CD14-positive monocyte (primary cell): ENCODE data around the gene TGFBR3. TPM values are rescaled to one million over a fixed set of nuclear protein-coding genes. Genes with fewer than 3 reads are reported as not detected.
"Not testable (repeated sequence)": the region's sequence is repeated elsewhere in the genome, so short reads cannot be mapped to it uniquely, and the experiment has no call there.

ENCODE experiments used
- DNase-seq, 3 donors: peaks; one replicate each; pipeline ENCODE4 v3.0.0-alpha.2; 2011 to 2022
- H2AFZ ChIP-seq: 2 replicates; pipeline ENCODE4 v1.6.0; 2012; ENCODE audit warnings: mild to moderate bottlenecking, low read depth, low read length, inconsistent platforms; ENCODE audit not compliant: insufficient read depth, poor library complexity, severe bottlenecking
- H3K27ac ChIP-seq, 2 donors: 1 replicate in 1 of 2; 2 replicates in 1 of 2; pipeline ENCODE4 v1.5.1; 2012 to 2013; ENCODE audit warnings: low read length in 2 of 2, control low read depth in 1 of 2, inconsistent platforms in 1 of 2, low read depth in 1 of 2, mild to moderate bottlenecking in 1 of 2
- H3K27me3 ChIP-seq, 2 donors: one replicate each; pipeline versions ENCODE4 v1.6.0 to v1.6.1; 2011 to 2013; ENCODE audit warnings: low read length in 2 of 2; ENCODE audit not compliant: control insufficient read depth in 2 of 2, insufficient read depth in 2 of 2
- H3K36me3 ChIP-seq, 2 donors: replicated peaks in 1 of 2; 1 replicate in 1 of 2; 2 replicates in 1 of 2; pipeline versions ENCODE4 v1.5.1 to v1.6.1; 2012 to 2013; ENCODE audit warnings: low read length in 2 of 2, control low read depth in 1 of 2, inconsistent platforms in 1 of 2, mild to moderate bottlenecking in 1 of 2; ENCODE audit not compliant: insufficient read depth in 2 of 2, control insufficient read depth in 1 of 2
- H3K4me1 ChIP-seq, 2 donors: 1 replicate in 1 of 2; 2 replicates in 1 of 2; pipeline versions ENCODE4 v1.5.1 to v1.6.1; 2012 to 2013; ENCODE audit warnings: low read length in 2 of 2, control low read depth in 1 of 2, inconsistent platforms in 1 of 2, mild to moderate bottlenecking in 1 of 2, moderate library complexity in 1 of 2; ENCODE audit not compliant: insufficient read depth in 2 of 2, control insufficient read depth in 1 of 2
- H3K4me2 ChIP-seq: replicated peaks from 2 replicates; pipeline ENCODE3; 2012; ENCODE audit warnings: low read length, moderate library complexity, mild to moderate bottlenecking; ENCODE audit not compliant: poor library complexity, severe bottlenecking; ENCODE audit errors: extremely low read depth
- H3K4me3 ChIP-seq, 3 experiments: fragments of 200-600 bp in 1 of 3; sonication (generic) in 1 of 3; replicated peaks in 1 of 3; 1 replicate in 2 of 3; 2 replicates in 1 of 3; pipeline ENCODE4 v1.5.1; 2011 to 2013; ENCODE audit warnings: low read length in 3 of 3, mild to moderate bottlenecking in 3 of 3, control low read depth in 2 of 3, low read depth in 2 of 3, inconsistent platforms in 1 of 3, moderate library complexity in 1 of 3
- H3K79me2 ChIP-seq: 2 replicates; pipeline ENCODE4 v1.6.0; 2012; ENCODE audit warnings: mild to moderate bottlenecking, control low read depth, inconsistent platforms, low read length, moderate library complexity; ENCODE audit not compliant: insufficient read depth
- H3K9ac ChIP-seq: 2 replicates; pipeline ENCODE4 v1.6.0; 2017; ENCODE audit warnings: low read length, mild to moderate bottlenecking; ENCODE audit not compliant: insufficient read depth, poor library complexity, severe bottlenecking
- H3K9me3 ChIP-seq, 2 donors: replicated peaks in 1 of 2; 1 replicate in 1 of 2; 2 replicates in 1 of 2; pipeline versions ENCODE4 v1.5.1 to v1.6.1; 2012 to 2013; ENCODE audit warnings: low read length in 2 of 2, control low read depth in 1 of 2; ENCODE audit not compliant: control insufficient read depth in 1 of 2, insufficient read depth in 1 of 2
- H4K20me1 ChIP-seq: 2 replicates; pipeline ENCODE4 v1.6.0; 2012; ENCODE audit warnings: mild to moderate bottlenecking, low read length, control low read depth, moderate library complexity; ENCODE audit not compliant: insufficient read depth
- H3K27ac Mint-ChIP-seq, 7 donors: one replicate each; pipeline ENCODE4 v1.8.0; 2020; ENCODE audit warnings: mild to moderate bottlenecking in 7 of 7, mixed read lengths in 7 of 7, moderate library complexity in 6 of 7, inconsistent platforms in 2 of 7
- H3K27me3 Mint-ChIP-seq, 3 donors: one replicate each; pipeline ENCODE4 v1.8.0; 2021 to 2022; ENCODE audit warnings: low read depth in 3 of 3, mild to moderate bottlenecking in 3 of 3, mixed read lengths in 3 of 3, moderate library complexity in 3 of 3, inconsistent platforms in 1 of 3
- H3K36me3 Mint-ChIP-seq, 2 donors: one replicate each; pipeline ENCODE4 v1.8.0; 2020; ENCODE audit warnings: mixed read lengths in 2 of 2, inconsistent platforms in 1 of 2, mild to moderate bottlenecking in 1 of 2
- H3K4me1 Mint-ChIP-seq: one replicate; pipeline ENCODE4 v1.8.0; 2020; ENCODE audit warnings: mild to moderate bottlenecking, mixed read lengths
- H3K4me3 Mint-ChIP-seq, 2 donors: one replicate each; pipeline ENCODE4 v1.8.0; 2020; ENCODE audit warnings: mild to moderate bottlenecking in 2 of 2, mixed read lengths in 2 of 2, moderate library complexity in 1 of 2
- H3K9me3 Mint-ChIP-seq, 7 donors: one replicate each; pipeline ENCODE4 v1.8.0; 2020 to 2022; ENCODE audit warnings: mixed read lengths in 7 of 7, mild to moderate bottlenecking in 6 of 7, moderate library complexity in 6 of 7, inconsistent platforms in 2 of 7
- WGBS: methylation state at CpG from one replicate; pipeline ENCODE4 v1.1.5; 2013; ENCODE audit warnings: missing lambda C conversion rate; ENCODE audit not compliant: insufficient coverage; 5-methylcytosine and 5-hydroxymethylcytosine counted together
- intact Hi-C, 2 donors: fragments of 100-400 bp; cut with micrococcal nuclease; formaldehyde crosslinking; loops; one replicate each; pipeline versions ENCODE4 v1.15.0 to v1.15.1; 2023
- polyA plus RNA-seq, 3 donors: library from polyadenylated mRNA; depleted of rRNA in 1 of 3; unstranded in 2 of 3; stranded (reverse) in 1 of 3; fragments of 300-500 nt in 2 of 3; fragments of >200 nt in 1 of 3; fragmentation: Illumina TruSeq in 2 of 3; gene quantifications; 1 replicate in 2 of 3; 2 replicates in 1 of 3; pipeline ENCODE4 v1.2.3, GENCODE V29; 2012 to 2021
- TF ChIP-seq, protein P1 (sequence below): fragments of 200-600 bp; IDR thresholded peaks from one replicate; pipeline ENCODE4 v1.8.0; 2022; ENCODE audit warnings: antibody characterized with exemption, mild to moderate bottlenecking

The TGFBR3 gene
- polyA plus RNA-seq, 3 donors = 0.09 to 0.28 (median 0.20) TPM

DNA sequence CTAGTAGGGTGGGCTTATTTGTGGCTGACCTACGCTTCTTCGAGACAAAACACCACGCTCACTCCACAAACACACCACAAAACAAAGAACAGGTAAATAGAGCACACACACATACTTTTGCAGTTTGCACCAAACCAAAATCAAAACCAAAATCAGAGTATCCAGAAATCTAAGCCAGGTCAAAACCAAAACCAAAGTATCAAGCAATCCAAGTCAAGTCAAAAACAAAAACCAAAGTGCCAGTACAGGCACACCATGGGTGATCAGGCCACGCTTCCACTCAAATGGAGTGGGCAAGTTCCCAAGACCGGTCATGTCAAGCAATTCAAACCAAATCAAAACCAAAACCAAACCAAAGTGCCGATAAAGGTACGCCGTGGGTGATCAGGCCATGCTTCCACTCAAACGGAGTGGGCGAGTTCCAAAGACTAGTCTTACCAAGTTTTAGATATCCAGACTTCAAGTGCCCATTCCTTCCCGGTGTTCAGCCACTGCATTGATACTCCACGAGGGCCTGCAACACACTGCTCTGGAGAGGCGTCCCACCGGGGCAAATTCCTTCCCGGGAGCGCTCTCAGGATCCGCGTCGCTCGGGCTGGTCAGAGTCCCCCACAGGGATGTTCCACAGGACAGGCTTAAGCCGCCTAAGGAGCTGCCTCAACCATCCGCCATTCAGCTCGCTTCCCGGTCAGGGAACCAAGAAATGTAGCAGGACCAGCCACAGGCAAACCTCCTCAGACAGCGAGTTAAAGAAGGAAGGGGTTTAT is 216.2 kb downstream of the TGFBR3 start:
- peaks cover 0 to 2% (median 2%) of the 10 kb centered on the region in 3 donors for H3K27me3 Mint-ChIP-seq
- no peaks in the 10 kb centered on the region for H3K36me3 Mint-ChIP-seq
- H3K9ac ChIP-seq = no peak overlapping the region
- H3K79me2 ChIP-seq = no peaks in the 10 kb centered on the region
- H3K4me1 Mint-ChIP-seq = no peaks in the 10 kb centered on the region
- no peak overlapping the region for H2AFZ ChIP-seq
- TF ChIP-seq, protein P1, sequence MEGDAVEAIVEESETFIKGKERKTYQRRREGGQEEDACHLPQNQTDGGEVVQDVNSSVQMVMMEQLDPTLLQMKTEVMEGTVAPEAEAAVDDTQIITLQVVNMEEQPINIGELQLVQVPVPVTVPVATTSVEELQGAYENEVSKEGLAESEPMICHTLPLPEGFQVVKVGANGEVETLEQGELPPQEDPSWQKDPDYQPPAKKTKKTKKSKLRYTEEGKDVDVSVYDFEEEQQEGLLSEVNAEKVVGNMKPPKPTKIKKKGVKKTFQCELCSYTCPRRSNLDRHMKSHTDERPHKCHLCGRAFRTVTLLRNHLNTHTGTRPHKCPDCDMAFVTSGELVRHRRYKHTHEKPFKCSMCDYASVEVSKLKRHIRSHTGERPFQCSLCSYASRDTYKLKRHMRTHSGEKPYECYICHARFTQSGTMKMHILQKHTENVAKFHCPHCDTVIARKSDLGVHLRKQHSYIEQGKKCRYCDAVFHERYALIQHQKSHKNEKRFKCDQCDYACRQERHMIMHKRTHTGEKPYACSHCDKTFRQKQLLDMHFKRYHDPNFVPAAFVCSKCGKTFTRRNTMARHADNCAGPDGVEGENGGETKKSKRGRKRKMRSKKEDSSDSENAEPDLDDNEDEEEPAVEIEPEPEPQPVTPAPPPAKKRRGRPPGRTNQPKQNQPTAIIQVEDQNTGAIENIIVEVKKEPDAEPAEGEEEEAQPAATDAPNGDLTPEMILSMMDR = no peak
- H3K9me3 ChIP-seq = no peaks in the 10 kb centered on the region
- H3K27me3 ChIP-seq = no peaks in the 10 kb centered on the region
- DNase-seq = no peak
- H3K4me3 ChIP-seq = no peak overlapping the region
- 95% methylated on average over 16 of the region's 25 CpGs for WGBS
- no peak overlapping the region for H3K27ac Mint-ChIP-seq
- peaks cover 2 to 14% (median 5%) of the 10 kb centered on the region in 7 donors for H3K9me3 Mint-ChIP-seq
- H3K4me1 ChIP-seq = no peaks in the 10 kb centered on the region
- intact Hi-C loops = no loop called here
- H3K27ac ChIP-seq = no peak overlapping the region
- H3K4me2 ChIP-seq = no peak overlapping the region
- no peak overlapping the region for H3K4me3 Mint-ChIP-seq
- no peaks in the 10 kb centered on the region for H4K20me1 ChIP-seq
- H3K36me3 ChIP-seq = no peaks in the 10 kb centered on the region

DNA sequence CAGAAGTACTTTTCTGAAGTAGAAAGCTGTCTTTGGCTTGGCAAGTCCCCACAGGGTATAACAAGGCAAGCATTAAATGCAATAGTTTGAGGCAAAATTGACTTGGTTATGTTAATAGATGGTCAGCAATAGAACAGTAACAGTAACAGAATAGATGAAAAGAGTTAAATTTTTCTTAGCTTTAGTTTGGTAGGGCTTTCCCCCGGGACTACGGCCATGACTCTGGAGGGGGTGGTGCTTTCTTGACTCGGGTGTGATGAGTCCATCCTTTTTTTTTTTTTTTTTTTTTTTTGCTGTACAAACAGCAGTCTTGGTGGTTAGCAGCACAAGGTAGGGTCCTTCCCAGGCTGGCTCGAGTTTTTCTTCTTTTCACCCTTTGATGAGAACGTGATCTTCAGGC is 219.3 kb downstream of the TGFBR3 start:
- intact Hi-C loops, H3K27ac Mint-ChIP-seq, H3K36me3 Mint-ChIP-seq, H3K27me3 ChIP-seq, H2AFZ ChIP-seq, H3K9me3 ChIP-seq, H3K27ac ChIP-seq, H4K20me1 ChIP-seq, H3K4me2 ChIP-seq, DNase-seq, H3K4me3 ChIP-seq, H3K9ac ChIP-seq, H3K27me3 Mint-ChIP-seq, H3K4me1 Mint-ChIP-seq, H3K36me3 ChIP-seq, H3K4me3 Mint-ChIP-seq, H3K4me1 ChIP-seq, H3K79me2 ChIP-seq: not testable (repeated sequence)
- WGBS = no CpG with 5 or more reads among the region's 5 CpGs
- peaks cover 2 to 17% (median 5%) of the 10 kb centered on the region in 7 donors for H3K9me3 Mint-ChIP-seq
